ENCODE results near the gene SRSF11.

GRCh38 chr1:70200065-70200464, 21.1 kb upstream of the SRSF11 start:
- TF ChIP-seq, protein P1, sequence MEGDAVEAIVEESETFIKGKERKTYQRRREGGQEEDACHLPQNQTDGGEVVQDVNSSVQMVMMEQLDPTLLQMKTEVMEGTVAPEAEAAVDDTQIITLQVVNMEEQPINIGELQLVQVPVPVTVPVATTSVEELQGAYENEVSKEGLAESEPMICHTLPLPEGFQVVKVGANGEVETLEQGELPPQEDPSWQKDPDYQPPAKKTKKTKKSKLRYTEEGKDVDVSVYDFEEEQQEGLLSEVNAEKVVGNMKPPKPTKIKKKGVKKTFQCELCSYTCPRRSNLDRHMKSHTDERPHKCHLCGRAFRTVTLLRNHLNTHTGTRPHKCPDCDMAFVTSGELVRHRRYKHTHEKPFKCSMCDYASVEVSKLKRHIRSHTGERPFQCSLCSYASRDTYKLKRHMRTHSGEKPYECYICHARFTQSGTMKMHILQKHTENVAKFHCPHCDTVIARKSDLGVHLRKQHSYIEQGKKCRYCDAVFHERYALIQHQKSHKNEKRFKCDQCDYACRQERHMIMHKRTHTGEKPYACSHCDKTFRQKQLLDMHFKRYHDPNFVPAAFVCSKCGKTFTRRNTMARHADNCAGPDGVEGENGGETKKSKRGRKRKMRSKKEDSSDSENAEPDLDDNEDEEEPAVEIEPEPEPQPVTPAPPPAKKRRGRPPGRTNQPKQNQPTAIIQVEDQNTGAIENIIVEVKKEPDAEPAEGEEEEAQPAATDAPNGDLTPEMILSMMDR (conservative IDR thresholded peaks at IDR 0.05; ENCODE audit: low read depth, low read length): no peak
- no peak for TF ChIP-seq EZH2 (IDR thresholded peaks at IDR 0.05; ENCODE audit: borderline replicate concordance, low read depth, low read length, poor library complexity, severe bottlenecking)
